Right lobe of liver (tissue), 4 donors: ENCODE data around the gene SLC25A23.

Experiments used
- POLR2A ChIP-seq: fragments of 450-650 bp; IDR thresholded peaks from one replicate; pipeline ENCODE4 v1.6.1; 2017; ENCODE audit warnings: antibody characterized with exemption, mild to moderate bottlenecking
- TF ChIP-seq, protein P1 (sequence below), 4 donors: fragments of 200-600 bp in 3 of 4; fragments of 450-650 bp in 1 of 4; IDR thresholded peaks; one replicate each; pipeline versions ENCODE4 v1.5.1 to v1.8.0; 2016 to 2022; ENCODE audit warnings: antibody characterized with exemption in 4 of 4, mild to moderate bottlenecking in 2 of 4
- donor health status: DM: no; HTN: no; CAD: no.
- donor health status: DM: no; HTN: no; CAD: no.
- donor health status: DM: no; HTN: yes; CAD: no.

DNA sequence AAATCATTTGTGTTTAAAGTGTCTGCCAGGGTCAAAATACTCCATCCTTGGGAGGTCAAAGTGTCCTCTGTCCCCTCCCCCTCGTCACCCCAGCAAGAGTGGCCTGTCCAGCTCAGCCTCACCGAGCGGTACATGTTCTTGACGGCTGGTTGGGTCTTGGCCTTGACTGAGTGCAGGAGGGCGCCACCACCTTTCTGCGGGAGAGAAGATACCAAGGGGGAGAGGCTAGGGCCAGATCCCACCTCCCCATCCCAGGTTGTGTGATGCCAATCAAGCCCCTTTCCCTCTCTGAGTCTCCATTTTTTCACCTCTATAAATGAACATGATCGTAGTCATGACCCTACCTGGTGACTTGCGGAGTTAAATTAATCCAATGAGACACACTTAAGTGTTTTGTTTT, 10.6 kb upstream of the SLC25A23 start:
- TF ChIP-seq, protein P1, sequence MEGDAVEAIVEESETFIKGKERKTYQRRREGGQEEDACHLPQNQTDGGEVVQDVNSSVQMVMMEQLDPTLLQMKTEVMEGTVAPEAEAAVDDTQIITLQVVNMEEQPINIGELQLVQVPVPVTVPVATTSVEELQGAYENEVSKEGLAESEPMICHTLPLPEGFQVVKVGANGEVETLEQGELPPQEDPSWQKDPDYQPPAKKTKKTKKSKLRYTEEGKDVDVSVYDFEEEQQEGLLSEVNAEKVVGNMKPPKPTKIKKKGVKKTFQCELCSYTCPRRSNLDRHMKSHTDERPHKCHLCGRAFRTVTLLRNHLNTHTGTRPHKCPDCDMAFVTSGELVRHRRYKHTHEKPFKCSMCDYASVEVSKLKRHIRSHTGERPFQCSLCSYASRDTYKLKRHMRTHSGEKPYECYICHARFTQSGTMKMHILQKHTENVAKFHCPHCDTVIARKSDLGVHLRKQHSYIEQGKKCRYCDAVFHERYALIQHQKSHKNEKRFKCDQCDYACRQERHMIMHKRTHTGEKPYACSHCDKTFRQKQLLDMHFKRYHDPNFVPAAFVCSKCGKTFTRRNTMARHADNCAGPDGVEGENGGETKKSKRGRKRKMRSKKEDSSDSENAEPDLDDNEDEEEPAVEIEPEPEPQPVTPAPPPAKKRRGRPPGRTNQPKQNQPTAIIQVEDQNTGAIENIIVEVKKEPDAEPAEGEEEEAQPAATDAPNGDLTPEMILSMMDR (IDR thresholded peaks at IDR 0.05): no peak
- TF ChIP-seq POLR2A: no peak
